Tongue (tissue), 2 donors: Measurements from ENCODE around the gene GH1. TPM values are rescaled to one million over a fixed set of nuclear protein-coding genes. Genes with fewer than 3 reads are reported as not detected.
A peak's percentile ranks its signal among the peaks of the same experiment; 100 is the strongest.
"Not testable (repeated sequence)": the region's sequence is repeated elsewhere in the genome, so short reads cannot be mapped to it uniquely, and the experiment has no call there.

Source experiments
- DNase-seq: peaks from one replicate; pipeline ENCODE4 v3.0.0-alpha.2; 2015
- total RNA-seq: library from RNA; depleted of rRNA; stranded (reverse); fragments of >200 nt; gene quantifications from one replicate; pipeline ENCODE4 v1.2.3, GENCODE V29; 2014

Gene GH1
- total RNA-seq, 1 donor from 2014 or later = not detected

DNA sequence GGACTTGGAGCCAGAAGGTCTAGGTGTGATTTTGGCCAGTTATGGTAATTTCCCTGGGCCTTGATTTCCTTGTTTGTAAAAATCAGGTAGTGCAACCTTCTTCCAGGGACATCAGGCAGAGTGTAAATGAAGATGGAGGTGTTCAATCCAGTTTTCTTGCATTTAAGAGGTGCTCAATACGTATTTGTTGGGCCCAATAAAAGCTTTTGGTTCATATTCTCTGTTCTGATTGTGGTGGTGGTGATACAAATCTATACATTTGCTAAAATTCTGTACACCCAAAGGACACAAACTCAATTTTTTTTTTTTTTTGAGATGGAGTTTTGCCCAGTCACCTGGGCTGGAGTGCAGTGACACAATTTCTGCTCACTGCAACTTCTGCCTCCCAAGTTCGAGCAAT is 7.5 kb upstream of the GH1 start:
- no peak for DNase-seq

DNA sequence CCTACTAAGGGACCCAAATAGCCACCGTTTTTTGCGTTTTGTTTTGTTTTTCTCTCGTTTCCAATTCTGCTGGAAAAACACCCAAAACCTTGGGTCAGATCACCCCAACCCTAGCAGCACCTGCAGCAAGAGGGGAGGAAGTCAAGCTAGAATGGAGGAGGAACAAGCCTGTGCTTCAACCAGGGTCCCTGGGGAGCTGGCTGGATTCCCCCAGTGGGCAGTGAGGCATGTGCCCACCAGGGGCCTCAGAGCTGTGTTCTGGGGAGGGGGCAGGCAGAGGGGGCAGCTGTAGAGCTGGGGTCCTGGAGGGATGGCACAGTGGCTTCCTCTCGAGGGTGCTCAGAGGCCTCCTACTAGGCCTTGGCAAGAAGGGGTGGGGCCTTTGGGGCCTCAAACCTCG is 7.0 kb upstream of the GH1 start:
- no peak for DNase-seq

DNA sequence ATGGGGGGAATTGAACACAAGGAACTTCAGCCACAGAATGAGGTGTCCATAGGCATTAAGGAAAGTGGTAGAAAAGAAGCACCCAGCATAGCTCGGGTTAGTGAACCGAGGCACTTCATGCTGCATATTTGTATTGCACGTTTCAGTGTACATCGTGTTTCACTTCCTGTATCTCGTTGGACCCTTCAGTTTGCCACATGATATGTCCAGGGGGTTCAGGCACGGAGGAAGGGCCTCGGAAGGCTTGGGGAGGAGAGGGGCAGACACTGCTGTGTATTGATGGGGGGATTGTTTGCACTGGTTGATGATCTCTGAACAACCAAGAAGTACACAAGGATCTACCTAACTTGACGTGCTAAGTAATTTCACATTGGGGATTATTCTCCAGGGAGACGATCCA is 3.8 kb upstream of the GH1 start:
- DNase-seq = not testable (repeated sequence)

DNA sequence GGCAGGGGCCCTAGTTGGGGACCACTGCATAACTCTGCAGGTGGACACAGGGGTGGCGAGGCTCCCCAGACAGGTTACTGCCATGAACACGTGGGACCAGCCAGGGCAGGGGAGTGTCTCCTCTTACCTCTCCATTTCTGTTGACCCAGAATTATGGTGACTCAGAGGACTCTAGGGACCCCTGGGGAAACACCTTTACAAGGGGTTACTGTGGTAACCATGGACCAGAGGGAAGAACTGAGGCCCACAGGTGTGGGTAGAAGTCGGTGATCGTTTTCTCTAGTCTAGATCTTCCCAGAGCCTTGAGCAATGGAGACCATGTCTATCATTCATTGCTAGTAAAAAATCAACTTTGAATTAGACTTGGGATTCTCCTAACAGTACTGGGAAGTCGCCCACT is 2.1 kb upstream of the GH1 start:
- not testable (repeated sequence) for DNase-seq

DNA sequence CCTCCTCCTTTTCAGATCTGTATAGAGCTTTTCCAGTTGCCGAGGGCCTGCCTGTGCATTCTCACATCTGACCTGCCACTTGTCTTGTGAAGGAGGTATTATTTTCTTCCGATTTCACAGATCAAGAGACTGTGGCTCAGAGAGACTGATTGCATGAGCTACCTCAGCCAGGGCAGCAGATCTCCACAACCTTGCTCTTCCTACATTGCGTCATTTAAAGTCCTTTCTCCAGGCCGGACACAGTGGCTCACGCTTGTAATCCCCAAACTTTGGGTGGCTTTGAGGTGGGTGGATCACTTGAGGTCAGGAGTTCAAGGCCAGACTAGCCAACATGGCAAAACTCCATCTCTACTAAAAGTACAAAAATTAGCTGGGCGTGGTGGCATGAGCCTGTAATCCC is 1.4 kb upstream of the GH1 start:
- not testable (repeated sequence) for DNase-seq

DNA sequence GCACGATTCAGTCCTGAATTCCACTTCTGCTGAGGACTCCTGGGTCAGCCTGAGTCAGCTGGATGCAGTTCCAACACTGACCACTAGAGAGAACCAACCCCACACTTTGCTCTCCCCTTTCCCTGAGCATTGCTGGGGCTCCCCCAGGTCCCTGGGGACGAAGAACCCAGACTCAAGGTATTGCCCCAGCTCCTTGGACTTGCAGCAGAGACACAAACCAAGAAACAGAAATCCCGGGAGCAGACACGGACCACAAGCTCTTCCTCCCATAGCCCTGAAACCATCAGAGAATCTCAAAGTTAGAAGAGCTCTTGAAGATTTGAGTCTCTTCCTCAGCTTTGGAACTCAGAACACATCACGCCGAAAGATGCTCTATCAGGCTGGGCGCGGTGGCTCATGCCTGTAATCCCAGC is 678 bp upstream of the GH1 start:
- peak; percentile 74 for DNase-seq

DNA sequence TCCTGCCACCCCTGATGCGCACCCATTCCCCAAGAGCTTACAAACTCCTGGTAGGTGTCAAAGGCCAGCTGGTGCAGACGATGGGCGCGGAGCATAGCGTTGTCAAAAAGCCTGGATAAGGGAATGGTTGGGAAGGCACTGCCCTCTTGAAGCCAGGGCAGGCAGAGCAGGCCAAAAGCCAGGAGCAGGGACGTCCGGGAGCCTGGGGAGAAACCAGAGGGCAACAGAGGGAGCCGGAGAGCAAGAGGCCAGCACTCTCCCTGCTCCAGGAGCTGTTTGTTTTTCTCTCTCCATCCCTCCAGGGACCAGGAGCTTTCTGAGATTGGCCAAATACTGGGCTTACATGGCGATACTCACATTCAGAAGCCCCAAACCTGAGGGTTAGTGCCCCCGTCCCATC is 334 bp downstream of the GH1 start:
- no peak for DNase-seq

DNA sequence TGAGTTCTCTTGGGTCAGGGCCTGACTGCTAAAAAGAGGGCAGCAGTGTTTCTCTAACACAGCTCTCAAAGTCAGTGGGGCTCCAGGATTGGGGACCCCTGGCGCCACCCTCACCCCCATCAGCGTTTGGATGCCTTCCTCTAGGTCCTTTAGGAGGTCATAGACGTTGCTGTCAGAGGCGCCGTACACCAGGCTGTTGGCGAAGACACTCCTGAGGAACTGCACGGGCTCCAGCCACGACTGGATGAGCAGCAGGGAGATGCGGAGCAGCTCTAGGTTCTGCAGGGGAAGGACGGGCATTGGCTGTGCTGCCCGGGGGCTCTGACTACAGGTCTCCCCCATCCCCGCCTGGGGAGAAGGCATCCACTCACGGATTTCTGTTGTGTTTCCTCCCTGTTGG is 993 bp downstream of the GH1 start:
- DNase-seq = no peak

DNA sequence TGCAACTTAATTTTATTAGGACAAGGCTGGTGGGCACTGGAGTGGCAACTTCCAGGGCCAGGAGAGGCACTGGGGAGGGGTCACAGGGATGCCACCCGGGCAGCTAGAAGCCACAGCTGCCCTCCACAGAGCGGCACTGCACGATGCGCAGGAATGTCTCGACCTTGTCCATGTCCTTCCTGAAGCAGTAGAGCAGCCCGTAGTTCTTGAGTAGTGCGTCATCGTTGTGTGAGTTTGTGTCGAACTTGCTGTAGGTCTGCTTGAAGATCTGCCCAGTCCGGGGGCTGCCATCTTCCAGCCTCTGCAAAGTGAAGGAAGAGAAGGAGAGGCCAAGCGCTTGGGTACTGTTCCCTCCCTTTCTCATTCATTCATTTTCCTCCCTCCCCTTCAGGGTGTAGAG is 1.4 kb downstream of the GH1 start:
- not testable (repeated sequence) for DNase-seq

DNA sequence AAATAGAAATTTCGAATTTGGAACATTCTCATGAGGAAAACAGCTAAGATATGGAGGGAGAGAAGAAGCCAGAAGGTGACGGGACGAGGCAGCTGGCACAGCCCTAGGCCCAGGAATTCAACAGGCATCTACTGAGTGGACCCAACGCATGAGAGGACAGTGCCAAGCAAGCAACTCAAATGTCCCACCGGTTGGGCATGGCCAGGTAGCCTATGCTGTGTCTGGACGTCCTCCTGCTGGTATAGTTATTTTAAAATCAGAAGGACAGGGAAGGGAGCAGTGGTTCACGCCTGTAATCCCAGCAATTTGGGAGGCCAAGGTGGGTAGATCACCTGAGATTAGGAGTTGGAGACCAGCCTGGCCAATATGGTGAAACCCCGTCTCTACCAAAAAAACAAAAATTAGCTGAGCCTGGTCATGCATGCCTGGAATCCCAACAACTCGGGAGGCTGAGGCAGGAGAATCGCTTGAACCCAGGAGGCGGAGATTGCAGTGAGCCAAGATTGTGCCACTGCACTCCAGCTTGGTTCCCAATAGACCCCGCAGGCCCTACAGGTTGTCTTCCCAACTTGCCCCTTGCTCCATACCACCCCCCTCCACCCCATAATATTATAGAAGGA is 2.0 kb downstream of the GH1 start:
- no peak for DNase-seq

DNA sequence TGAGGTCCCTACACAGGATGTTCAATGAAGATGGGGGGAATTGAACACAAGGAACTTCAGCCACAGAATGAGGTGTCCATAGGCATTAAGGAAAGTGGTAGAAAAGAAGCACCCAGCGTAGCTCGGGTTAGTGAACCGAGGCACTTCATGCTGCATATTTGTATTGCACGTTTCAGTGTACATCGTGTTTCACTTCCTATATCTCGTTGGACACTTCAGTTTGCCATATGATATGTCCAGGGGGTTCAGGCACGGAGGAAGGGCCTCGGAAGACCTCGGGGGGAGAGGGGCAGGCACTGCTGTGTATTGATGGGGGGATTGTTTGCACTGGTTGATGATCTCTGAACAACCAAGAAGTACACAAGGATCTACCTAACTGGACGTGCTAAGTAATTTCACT is 2.9 kb downstream of the GH1 start:
- DNase-seq = not testable (repeated sequence)

DNA sequence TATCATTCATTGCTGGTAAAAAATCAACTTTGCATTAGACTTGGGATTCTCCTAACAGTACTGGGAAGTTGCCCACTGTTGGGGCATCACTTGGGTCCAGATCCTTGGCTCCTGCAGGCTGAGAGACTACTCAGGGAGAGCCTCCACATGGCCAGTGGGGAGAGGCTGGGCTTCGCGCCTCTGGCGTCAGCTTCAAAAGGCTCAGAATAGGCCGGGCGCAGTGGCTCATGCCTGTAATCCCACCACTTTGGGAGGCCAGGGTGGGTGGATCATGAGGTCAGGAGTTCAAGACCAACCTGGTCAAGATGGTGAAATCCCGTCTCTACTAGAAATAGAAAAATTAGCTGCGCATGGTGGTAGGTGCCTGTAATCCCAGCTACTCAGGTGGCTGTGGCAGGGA is 4.2 kb downstream of the GH1 start:
- no peak for DNase-seq

DNA sequence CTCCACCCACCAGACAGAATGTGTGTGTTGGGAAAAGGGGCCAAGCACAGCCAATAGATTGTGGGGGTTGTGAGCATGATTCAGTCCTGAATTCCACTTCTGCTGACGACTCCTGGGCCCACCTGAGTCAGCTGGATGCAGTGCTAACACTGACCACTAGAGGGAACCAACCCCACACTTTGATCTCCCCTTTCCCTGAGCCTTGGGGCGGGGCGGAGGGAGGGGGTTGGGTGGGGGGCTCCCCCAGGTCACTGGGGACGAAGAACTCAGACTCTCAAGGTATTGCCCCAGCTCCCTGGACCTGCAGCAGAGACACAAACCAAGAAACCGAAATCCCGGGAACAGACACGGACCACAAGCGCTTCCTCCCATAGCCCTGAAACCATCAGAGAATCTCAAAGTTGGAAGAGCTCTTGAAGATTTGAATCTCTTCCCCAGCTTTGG is 7.0 kb downstream of the GH1 start:
- DNase-seq = peak; percentile 58

DNA sequence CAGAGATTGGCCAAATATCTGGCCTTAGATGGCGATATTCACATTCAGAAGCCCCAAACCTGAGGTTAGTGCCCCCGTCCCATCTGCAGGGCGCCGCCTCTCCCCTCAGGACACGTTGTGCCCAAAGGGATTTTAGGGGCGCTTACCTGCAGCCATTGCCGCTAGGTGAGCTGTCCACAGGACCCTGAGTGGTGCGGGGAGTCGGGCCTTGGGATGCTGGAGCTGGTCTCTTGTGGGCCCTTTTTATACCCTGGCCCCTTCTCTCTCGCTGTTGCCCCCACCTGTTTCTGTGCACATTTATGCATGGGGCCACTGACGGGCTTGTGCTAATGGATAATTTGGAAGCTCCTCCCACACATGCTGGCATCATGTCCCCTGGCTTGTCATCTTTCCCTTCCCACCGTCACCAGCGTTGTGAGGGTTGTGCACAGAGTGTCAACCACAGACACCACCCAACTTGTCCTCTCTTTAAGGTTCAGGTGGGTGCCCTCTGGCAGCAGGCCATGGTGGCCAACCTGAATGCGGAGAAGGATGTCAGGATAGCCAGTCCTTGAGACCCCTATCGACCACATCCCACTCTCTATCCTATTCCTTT is 7.5 kb downstream of the GH1 start, which contains the start of gene CSHL1:
TSS of gene CSHL1 (minus strand) at position 218 of the 595 bp plus-strand sequence. CDS start at position 156, 62 bp downstream.
- DNase-seq = no peak

DNA sequence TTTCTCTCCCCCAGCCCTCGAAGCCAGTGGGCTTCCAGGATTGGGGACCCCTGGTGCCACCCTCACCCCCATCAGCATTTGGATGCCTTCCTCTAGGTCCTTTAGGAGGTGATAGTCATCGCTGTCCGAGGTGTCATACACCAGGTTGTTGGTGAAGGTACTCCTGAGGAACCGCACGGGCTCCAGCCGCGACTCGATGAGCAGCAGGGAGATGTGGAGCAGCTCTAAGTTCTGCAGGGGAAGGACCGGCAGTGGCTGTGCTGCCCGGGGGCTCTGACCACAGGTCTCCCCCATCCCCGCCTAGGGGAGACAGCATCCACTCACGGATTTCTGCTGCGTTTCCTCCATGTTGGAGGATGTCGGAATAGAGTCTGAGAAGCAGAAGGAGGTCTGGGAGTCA is 8.5 kb downstream of the GH1 start:
- DNase-seq = no peak

DNA sequence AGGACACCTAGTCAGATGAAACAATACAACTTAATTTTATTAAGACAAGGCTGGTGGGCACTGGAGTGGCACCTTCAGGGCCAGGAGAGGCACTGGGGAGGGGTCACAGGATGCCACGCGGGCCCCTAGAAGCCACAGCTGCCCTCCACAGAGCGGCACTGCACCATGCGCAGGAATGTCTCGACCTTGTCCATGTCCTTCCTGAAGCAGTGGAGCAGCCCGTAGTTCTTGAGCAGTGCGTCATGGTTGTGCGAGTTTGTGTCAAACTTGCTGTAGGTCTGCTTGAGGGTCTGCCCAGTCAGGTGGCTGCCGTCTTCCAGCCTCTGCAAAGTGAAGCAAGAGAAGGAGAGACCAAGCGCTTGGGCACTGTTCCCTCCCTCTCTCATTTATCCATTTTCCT is 9.1 kb downstream of the GH1 start:
- DNase-seq = not testable (repeated sequence)

DNA sequence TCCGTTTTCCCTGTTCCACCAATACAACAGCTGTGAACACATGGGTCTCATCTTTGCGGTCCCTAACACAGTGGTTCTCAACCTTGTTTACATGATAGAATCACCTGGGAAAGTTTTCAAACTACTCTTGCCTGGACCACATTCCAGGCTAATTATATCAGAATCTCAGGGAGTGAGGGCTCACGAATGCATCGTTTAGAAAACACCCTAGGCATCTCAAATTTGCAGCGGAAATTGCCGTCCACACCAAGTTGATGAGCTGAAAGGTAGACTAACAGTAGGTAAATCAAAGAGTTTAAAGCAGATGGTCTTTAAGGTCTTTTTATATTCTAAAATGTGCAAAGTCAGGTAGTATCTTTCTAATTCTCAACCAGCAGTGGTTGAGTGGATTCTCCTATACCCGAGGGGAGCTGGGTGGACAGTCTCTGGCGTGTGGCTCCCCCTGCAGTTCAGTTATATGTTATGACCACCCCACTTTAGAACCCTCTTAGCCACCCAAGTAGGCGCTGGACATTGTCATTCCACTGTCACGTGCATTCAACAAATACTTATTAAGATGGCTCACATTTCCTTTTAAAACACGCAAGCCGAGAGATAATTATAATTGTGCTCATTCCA is 11.4 kb downstream of the GH1 start:
- not testable (repeated sequence) for DNase-seq

DNA sequence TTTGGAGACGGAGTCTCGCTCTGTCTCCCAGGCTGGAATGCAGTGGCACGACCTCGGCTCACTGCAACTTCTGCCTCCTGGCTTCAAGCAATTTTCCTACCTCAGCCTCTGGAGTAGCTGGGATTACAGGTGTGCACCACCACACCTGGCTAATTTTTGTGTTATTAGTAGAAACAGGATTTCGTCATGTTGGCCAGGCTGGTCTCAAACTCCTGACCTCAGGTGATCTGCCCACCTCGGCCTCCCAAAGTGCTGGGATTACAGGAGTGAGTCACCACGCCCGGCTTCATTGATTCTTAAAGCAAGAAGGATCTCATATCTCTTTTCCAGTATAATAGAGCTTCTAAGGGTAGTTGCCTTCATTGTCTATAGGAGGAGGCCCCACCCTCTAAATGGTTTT is 13.8 kb downstream of the GH1 start:
- DNase-seq = not testable (repeated sequence)

DNA sequence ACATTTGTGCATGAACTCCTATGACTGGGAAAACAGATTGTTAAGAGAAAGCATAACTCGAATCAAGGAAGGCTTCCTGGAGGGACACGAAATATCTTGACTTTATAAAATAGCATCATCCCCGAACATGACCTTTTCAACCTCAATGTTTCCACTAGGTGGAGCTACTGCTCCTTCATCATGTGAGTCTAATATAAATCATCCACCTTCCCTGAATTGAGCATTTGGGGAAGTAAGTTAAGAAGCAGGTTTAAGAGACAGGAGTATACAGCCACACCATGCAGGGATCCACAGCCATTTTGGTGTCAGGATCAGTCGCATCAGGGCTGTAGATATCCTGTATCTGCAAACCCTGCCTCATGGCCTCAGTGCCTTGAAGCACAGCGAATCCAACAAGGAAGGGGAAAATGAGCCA is 14.8 kb downstream of the GH1 start:
- not testable (repeated sequence) for DNase-seq

DNA sequence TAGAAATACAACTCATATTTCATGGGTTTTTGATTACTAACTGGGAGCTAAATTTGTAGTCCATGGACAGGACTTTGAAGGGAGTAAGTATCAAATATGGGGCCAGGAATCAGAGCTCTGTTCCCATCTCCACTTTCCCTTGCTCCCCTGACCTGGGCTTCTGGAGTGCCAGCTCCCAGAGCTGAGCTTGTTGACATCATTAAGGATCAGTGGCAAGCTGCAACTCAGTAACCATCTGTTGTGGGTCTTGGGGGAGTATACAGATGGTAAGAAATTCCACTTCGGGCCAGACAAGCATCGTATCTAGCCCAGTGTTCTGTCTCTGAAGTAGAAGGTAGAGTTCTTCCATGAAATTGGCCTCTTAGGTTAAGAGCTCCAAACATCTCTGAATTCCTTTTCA is 16.7 kb downstream of the GH1 start:
- peak; percentile 10 for DNase-seq

DNA sequence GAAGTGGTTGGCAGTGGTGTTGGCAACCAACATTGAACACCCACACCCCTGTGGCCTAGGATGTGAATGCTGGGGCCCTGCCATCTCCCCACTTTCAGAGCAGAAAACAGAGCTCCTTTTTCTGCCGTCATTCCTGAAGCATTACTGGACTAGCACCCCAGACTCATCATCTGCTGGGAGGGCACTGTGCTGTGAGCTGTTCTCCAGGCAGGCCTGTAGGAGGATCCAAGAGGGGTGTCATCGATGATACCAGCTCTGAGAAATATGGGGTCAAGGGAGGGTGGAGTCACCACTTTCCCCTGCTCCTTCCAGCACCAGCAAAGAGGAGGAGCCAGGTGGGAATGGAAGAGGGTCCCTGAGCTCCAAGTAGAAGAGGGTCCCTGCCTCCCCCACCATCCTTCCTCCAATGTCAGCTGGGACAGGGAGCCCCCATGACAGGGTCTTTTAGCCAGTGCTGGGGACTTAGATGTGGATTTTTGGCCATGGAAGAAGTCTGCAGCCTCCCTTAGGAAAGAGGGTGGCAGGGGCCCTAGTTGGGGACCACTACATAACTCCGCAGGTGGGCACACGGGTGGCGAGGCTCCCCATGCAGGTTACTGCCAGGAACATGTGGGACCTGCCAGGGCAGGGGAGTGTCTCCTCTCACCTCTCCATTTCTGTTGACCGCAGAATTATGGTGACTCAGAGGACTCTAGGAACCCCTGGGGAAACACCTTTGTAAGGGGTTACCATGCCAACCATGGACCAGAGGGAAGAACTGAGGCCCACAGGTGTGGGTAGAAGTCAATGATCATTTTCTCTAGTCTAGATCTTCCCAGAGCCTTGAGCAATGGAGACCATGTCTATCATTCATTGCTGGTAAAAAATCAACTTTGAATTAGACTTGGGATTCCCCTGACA is 19.5 kb downstream of the GH1 start:
- DNase-seq = not testable (repeated sequence)

DNA sequence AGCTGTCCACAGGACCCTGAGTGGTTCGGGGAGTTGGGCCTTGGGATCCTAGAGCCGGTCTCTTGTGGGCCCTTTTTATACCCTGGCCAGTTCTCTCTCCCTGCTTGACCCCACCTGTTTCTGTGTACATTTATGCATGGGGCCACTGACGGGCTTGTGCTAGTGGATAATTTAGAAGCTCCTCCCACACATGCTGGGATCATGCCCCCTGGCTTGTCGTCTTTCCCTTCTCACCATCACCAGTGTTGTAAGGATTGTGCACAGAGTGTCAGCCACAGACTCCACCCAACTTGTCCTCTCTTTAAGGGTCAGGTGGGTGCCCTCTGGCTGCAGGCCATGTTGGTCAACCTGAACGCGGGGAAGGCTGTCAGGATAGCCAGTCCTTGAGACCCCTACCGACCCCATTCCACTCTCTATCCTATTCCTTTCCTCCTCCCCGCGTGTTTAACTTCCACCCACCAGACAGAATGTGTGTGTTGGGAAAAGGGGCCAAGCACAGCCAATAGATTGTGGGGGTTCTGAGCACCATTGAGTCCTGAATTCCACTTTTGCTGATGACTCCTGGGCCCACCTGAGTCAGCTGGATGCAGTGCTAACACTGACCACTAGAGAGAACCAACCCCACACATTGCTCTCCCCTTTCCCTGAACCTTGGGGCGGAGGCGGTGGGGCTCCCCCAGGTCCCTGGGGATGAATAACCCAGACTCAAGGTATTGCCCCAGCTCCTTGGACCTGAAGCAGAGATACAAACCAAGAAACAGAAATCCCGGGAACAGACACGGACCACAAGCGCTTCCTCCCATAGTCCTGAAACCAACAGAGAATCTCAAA is 21.9 kb downstream of the GH1 start, which contains the start of gene CSH1:
TSS of gene CSH1 (minus strand) at position 51 of the 831 bp plus-strand sequence. CDS start 63 bp downstream, outside the sequence.
- not testable (repeated sequence) for DNase-seq
